GM19324 (cell line): Measurements from ENCODE around the gene RBFOX1.

Source experiments
- ATAC-seq: cut with Tn5 transposase; IDR thresholded peaks from one replicate; pipeline ENCODE4 v1.9.1; 2021; ENCODE audit warnings: mild to moderate bottlenecking, moderate library complexity; ENCODE audit not compliant: unreplicated experiment, low FRiP score

Gene RBFOX1

DNA sequence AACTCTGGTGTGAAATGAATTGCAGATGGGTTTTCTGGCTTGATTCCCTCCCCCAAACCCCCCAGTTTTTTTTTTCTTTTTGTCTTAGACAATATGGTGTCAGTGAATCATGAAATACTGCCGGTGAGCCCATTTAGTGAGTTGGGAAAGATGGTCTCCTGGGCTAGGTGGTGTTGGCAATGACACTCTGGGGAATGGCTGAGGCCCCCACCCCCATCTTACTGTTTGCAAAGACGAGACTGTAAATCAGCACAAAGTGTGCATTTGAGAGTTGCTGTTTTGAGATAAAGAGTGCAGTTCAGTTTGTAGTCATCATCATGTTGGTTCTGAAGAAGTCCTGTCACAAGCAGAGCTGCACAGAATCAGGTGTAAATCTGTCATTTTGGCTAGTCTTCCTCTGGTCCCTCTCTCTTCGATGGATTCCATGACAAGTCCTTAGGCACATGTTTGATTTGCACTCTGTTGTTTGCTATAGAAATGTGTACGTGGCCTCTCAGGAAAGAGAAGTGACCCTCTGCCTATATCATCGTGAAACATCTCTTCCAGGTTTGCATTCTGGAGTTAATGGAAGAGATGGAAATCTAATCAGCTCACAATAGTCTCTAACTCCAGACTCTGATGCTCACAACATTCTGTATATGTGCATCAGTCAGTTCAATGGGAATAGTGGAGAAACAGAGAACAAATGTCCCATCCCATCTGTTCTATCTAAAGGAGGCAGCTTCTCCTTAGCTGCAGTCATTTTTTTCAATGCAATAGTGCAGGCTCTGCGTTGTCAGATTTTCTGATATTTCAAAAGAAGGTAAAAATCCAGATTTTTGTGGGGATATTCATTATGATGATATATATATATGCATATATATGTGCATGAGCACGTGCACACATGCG lies 34.6 kb downstream of the RBFOX1 start:
- ATAC-seq: no peak

DNA sequence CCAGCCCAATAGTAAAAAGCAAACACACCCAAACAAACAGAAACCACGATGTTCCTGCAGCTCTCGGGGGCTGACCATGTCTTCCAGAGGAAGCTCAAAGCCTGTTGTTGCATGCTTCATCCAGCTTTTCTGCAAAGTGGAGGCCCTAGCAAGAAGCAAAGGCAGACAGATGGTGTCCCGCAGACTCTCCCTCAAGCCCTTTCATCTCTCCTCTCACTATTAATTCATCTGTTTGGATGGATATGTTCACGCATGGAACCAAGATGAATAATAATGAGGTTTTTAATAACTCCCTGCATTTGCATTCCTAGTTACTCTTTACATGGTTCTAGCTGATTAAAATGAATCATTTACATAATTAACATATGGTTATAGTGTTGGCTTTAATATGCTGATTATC lies 36.6 kb downstream of the RBFOX1 start:
- no peak for ATAC-seq

DNA sequence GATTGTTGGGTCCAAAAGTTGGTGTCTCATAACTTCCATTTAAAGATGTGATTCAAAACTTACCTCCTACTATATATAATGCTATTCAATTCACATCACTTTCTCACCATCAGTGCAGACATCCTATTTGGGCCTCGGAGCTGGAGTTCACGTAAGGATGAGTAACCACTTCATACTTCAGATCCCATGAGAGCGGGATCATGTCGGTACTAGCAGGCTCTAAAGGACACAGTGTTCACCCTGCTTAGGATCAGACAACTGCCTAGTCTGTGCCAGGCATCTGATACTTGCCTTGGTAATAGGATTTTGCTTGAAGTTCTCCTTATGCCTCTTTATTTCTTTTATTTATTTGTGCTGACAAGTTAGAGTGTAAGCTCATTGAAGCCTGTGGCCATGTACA lies 39.5 kb downstream of the RBFOX1 start:
- no peak for ATAC-seq

DNA sequence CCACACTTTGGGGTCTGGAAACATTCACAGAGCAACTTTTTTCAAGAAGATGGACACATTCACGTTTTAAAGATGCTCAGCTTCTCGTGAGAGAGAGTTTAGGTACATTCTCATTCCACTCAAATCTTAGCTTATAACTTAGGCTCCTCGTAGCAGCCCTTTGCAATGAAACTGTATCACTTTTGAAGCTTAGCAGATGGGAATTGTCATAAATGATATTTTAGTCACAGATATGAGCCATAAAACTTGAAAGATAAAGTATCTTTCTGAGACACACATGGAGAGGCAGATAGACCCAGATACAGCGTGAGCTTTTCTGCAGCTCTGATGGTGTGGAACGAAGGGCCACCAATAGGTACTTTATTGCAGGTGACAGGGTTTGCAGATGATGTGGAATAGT lies 41.1 kb downstream of the RBFOX1 start:
- no peak for ATAC-seq

DNA sequence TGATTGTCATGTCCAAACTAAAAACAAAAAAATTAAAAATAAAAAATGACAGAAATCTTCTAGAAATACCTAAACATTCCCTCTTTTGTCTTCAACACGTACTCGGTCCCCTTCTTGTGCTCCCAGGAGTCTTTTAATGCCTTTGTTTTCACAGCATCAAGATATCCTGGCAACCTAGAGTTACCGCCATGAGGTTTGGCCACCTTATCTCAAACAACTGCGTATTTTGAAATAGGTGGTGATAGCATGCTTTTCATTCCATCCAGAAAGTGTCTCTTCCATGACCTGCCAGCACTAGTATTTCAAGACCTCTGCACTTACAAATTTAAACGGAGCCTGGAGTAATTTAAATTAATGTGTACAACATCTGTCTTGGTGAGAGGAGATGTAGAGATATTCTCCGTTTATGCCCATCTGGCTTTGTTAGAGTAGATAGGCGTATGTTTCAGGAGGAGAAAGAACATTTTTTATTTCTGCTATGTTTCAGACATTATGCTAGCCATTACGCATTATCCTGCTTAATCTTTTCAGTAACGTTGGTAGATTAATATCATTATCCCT lies 42.0 kb downstream of the RBFOX1 start:
- no peak for ATAC-seq

DNA sequence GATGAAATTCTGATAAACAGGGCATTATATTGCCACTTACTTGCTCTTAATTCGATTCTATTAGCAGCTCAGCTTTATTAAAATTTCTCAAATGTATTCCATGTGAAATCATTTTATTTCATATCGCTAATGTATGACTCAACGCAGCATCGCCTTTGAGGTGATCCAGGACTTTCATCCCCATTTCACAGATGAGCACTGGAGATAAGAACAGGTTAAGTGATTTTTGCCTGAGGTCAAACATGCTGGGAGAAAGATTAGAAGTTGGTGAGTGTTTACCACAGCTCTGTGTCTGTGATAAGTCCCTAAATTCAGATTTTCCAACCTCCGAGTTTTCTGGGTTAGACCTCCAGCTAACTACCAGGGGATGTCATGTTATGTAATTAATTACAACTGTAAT lies 43.6 kb downstream of the RBFOX1 start:
- ATAC-seq: no peak

DNA sequence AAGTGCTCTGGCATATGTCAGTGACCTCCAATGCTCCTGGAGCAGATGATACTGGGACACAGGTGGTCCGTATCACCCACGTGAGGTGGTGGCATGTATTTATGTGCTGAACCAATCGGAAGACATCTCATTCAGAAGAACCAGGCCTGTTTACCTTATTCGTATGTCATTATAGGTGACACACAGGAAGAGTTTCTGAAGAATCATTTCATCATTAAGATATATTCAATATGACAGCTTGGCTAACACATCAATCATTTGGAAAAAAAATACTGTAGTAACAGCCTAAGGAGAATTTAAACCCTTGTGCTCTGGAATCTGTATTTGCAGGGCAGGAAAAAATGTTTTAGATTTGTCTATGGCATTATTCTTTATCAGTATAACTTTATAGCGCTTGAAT lies 44.6 kb downstream of the RBFOX1 start:
- no peak for ATAC-seq

DNA sequence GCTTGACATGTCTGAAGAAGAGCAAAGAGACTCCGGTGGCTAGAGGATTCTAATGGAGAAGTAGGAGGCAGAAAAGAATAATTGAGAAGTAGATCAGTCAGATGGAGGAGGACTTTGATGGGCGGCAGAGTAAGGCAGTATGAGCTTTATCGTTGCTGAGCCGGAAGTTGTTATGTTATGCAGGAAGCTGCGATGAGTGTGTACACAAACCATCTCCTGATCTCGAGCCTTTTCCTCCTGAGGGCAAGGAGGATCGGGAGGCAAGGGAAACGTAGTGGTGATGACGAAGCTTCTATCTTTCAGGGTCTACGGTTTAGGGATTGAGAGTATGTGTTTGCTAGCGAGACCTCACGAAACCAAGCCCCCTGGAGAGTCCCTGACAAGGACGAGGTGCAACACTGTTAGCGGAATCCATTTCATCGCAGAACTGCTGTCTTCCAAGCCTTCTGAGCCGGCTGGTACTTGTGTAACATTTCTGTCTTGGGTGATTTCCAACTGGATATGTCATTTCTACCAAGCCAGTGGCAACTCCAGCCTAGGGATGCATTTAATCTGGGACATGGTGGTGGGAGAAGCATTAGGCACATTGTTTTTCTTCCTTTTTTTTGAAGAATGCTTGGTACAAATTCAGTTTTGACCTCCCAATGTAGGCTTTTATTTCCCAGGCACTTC lies 45.5 kb downstream of the RBFOX1 start:
- no peak for ATAC-seq

DNA sequence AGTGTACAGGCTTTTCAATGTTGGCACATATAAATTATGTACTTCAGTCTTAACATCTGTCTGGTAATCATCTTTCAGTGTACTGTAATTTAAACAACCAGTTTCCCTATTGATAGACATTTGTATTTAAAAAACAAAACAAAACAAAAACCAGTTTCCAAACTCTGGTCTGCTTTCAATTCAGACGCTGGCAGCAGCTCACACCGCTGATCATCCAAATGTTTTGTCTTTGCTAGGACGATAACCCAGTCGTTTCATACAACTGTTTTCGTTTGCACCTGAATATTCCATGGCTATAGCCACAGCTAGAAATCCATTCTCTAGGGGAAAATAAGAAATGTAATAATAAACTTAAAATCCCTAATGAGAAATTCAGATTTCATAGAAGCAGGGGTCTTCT lies 47.8 kb downstream of the RBFOX1 start:
- ATAC-seq: no peak

DNA sequence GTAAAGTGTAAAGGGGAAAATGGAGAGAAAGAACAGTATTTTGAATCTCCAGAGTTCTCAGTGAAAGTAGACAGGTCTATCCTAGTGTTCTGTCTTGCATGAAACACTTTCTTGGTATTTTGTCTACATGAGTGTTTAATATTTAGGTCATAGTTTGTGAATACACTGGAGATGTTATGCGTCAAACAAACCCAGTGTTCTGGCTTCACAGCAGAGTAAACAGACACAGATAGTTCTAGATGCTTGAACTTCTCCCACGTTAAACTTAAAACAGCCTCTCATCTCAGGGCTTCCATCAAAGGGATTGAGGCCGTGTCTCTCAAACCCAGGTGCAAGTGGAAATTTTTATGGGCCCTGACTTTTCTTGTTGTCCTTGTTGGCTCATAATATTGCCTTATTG lies 48.3 kb downstream of the RBFOX1 start:
- no peak for ATAC-seq

DNA sequence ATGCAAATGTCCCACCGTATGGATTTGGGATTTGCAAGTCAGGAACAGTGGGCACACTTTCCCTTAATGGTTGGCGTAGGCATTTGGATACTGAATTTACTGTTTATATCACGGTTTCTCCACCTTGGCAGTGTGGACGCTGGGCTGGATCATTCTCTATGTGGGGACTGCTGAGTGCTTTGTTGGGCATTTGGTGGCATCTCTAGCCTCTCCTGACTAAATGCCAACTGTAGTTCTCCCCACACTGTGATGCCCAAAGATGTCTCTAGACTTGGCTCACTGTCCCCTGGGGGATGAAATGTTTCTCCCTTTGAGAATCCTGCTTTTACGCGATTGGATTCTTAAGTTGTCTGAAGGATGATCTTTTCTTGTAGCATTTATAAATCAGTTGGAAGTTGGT lies 49.0 kb downstream of the RBFOX1 start:
- no peak for ATAC-seq

DNA sequence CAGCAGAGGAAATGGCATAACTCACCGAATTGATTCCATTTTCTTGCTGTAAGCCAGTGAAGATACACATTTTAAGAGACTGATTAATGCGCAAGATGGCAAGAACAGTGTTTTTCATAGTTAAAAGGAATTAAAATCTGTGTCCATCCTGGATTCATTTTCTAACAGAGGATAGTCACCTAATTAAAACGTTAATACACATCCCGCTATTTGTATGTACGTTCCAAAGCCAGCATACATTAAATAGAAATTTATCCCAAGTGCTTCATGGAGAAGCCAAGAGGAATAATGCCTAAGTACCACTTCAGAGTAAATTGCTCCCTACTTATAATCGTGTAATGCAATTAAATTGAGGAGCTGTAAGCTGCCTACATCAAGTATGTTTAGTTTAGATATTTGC lies 49.9 kb downstream of the RBFOX1 start:
- no peak for ATAC-seq

DNA sequence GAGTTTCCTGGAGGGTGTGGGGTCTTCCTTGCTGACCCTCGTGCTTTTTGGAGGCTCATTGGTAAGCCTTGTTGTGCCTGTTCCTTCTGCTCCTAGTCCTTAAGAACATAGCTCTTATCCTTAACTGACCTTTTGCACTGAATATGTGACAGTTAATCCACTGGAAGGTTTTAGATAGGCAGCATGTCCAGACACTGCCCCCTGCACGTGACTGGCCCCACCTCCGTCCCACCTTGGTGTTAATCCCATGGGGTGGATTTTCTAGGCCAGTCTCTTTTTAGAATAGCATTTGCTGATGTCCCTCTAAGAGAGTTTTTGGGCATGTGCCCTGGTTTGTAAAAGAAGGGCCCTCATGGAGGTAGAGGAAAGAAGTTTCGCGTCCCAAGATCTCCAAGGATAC lies 58.3 kb downstream of the RBFOX1 start:
- ATAC-seq: no peak

DNA sequence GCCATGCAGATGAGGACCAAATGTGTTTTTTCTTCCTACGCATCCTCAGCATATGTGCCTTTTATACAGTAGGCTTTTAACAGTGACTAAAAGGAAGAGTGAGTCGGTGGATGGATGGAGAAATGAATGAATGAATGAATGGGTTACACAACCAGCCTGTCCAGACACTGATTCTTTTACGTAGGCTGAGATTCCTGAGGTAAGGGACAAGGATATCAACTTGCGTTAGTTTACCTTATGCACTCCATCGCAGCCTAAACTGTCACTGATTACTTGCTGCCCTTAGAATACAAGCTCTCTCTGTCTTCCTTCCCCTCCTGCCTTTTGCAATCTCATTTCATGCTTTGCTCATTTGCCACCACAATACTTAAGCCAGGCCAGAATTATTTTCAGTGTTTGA lies 59.0 kb downstream of the RBFOX1 start:
- no peak for ATAC-seq

DNA sequence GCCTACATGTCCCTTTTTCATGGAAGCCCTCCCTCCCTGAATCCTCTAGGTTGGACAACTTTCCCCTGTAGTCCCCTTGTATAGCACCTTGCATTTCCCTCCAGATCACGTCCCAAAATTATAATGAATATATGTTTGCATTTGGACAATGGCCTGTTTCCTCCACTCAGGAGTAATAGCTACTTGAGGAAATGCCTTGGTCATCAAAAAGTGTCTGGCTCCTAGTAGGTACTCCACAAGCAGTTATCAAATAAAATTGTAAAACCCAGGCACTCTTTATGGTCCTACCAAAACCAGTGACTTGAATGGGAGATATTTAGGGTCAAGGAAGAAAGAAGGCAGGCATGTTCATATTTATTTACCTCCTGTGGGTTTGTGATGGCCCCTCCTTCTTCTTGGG lies 59.6 kb downstream of the RBFOX1 start:
- ATAC-seq: no peak

DNA sequence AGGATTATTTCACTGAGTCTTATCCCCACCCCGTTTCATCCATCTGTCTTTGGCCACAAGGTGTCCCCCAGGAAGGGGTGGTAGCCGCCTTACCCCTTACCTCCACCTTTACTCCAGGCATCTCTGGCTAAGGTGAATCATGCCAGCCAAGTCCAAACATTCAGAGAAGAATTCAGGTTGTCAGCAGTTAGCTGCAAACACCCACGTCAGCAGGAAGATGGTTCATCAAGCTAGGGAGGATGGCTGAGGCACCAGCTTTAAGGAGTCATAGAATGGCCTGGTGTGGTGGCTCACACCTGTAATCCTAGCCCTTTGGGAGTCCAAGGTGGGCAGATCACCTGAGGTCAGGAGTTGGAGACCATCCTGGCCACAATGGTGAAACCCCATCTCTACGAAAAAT lies 61.0 kb downstream of the RBFOX1 start:
- ATAC-seq: no peak

DNA sequence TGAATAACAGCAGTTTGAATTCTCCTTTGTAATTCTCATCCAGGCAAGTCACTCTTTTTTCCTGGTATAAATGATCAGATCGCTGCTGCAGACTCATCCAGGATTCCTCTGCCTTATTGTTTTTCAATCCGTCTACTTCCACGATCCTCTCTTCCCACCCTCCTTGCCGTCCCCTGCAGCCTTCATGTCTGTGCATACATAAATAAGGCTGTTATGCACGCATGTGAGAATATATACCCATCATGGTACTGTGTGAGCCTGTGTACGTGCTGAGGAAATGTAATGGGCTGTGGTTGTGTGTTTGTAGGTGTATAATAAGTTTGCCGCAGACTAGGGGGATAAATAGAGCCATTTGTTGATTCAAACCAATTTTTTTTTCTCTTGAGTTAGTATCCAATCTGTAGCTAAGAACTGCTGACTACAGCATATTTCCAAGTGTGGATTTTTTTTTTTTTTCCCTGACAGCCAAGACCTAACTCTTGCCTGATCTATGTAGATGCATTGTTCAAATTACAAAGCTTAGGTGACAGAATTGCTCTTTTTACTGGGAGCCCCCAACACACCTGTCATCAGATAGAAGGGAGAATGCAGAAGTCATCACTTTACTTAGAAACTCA lies 62.2 kb downstream of the RBFOX1 start:
- no peak for ATAC-seq

DNA sequence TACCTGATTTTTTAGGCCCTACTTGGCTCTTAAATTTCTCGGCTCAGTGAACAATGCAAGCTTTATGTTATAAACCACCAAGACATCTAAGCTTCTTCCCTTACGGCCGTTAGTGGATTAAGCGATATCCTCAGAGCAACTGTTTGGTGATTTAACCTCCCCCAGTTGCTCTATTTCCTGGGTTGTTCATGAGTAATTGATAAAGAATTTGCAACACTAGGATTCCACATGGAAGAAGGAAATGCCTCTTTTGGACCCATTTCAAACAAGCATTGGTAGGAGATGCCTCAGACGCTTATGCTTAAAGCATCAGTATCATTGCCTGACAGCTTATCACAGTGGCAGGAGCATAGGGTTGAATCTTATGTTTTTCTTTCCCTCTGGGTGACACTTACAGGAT lies 65.3 kb downstream of the RBFOX1 start:
- ATAC-seq: no peak

DNA sequence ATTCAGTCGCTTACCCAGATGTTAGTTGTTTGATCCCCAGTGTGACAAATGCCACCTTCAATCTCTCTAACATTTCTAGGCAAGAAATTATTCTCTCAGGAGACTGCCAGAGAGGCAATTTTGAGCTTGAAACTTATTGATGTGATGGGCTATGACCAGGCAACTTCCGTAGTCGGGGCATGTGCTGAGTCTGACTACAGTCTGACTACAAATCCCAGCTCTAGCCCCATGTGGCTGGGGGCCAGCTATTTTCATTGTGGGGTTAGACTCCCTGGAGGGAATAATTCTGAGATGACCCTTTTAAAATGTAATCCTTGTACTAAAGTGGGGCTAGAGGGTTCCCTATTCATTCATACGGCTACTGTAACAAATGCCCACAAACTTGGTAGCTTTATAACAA lies 65.9 kb downstream of the RBFOX1 start:
- no peak for ATAC-seq

DNA sequence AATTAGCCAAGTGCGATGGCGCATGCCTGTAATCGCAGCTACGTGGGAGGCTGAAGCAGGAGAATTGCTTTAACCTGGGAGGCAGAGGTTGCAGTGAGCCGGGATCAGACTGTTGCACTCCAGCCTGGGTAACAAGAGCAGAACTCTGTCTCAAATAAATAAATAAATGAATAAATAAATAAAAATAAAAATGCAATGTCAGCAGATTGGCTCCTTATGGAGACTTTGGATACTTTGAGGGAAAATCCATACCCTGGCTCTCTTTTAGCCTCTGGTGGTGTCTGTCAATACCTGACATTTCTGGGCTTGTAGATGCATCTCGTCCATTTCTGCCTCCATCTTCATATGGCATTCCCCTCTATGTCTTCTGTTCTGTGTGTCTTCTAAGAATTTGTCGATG lies 66.7 kb downstream of the RBFOX1 start:
- no peak for ATAC-seq

DNA sequence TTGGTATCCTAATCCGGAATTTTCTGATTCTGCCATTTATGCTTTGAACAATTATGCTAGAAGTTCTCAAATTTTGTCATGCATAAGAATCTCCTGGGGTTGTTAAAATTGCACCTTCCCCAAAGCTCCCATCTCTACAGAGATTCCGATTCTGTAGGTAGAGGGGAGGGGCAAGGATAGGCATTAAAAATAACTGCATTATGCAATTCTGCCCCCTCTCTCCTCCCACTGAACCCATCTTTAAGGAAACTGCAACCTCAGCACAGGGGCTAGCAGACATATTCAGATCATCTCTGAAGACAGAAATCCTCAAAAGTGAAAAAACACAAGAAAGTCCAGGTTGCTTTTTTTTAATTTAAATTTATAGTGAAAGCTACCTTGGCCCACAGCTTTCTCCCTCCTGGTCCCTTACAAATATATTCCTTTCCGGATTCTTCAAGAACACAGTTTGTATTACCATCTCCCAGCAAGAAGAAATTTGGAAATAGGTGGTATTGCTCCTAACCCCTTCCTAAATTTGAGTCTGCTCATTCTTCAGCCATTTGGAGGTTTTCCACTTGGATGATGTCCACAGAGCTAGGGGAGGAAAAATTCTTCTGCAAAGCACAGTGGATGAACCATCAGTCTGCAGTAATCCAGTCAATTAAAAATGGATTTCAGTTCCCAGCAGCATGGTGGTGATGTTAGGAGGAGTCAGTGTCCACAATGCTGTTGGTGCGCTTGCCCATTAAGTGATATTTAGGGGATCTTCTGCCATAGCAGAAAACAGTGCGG lies 67.7 kb downstream of the RBFOX1 start:
- no peak for ATAC-seq
